Panc1 (cell line): Measurements from ENCODE around the gene SHROOM2. TPM values are rescaled to one million over a fixed set of nuclear protein-coding genes. Genes with fewer than 3 reads are reported as not detected.

Source experiments
- ATAC-seq: fragments of 200-7000 bp; cut with Tn5 transposase; 2 replicates; pipeline ENCODE4 v1.9.1; 2020; ENCODE audit warnings: mild to moderate bottlenecking, moderate library complexity
- BruUV-seq: library from RNA; stranded (reverse); fragments of 400-500 nt; replicated peaks from 2 replicates; lab custom pipeline; 2021; lab: Mats Ljungman, UMichigan
- CTCF ChIA-PET: fragments of 300-600 bp; sonication (Branson Sonifier 250); formaldehyde crosslinking; loops from one replicate; lab custom pipeline; 2022; ENCODE audit warnings: antibody characterized with exemption; lab: Charles Lee
- POLR2A ChIA-PET: fragments of 300-600 bp; sonication (Branson Sonifier 250); formaldehyde crosslinking; loops from one replicate; lab custom pipeline; 2022; ENCODE audit warnings: antibody characterized with exemption; lab: Charles Lee
- DNase-seq: peaks from one replicate; pipeline ENCODE4 v3.0.0-alpha.2; 2010; ENCODE audit warnings: low read depth, low spot score
- H3K27ac ChIP-seq: 2 replicates; pipeline ENCODE4 v1.5.1; 2011; ENCODE audit warnings: mild to moderate bottlenecking, low read length, inconsistent platforms
- H3K27me3 ChIP-seq: fragments of 200-500 bp; sonication (Bioruptor generic); 2 replicates; pipeline ENCODE4 v1.6.0; 2014; ENCODE audit warnings: low read length, inconsistent platforms; ENCODE audit not compliant: control insufficient read depth, insufficient read depth
- H3K36me3 ChIP-seq: fragments of 200-500 bp; sonication (Bioruptor generic); 2 replicates; pipeline ENCODE4 v1.5.1; 2014; ENCODE audit warnings: inconsistent platforms, mild to moderate bottlenecking, low read length, moderate library complexity; ENCODE audit not compliant: control insufficient read depth, insufficient read depth
- H3K4me1 ChIP-seq: 2 replicates; pipeline ENCODE4 v1.5.1; 2011; ENCODE audit warnings: inconsistent platforms, mild to moderate bottlenecking, low read length, moderate library complexity; ENCODE audit not compliant: control insufficient read depth, insufficient read depth
- H3K4me3 ChIP-seq, 2 experiments: 2 replicates each; pipeline ENCODE4 v1.5.1; 2011 to 2012; ENCODE audit warnings: low read depth in 2 of 2, low read length in 2 of 2, mild to moderate bottlenecking in 2 of 2, inconsistent platforms in 1 of 2, moderate library complexity in 1 of 2
- H3K9me3 ChIP-seq: fragments of 200-500 bp; sonication (Bioruptor generic); 2 replicates; pipeline ENCODE4 v1.5.1; 2014; ENCODE audit warnings: low read depth, mild to moderate bottlenecking, inconsistent platforms, low read length, moderate library complexity; ENCODE audit not compliant: control insufficient read depth, insufficient read depth
- POLR2AphosphoS5 ChIP-seq: IDR thresholded peaks from 2 replicates; pipeline ENCODE4 v1.6.1; 2012; ENCODE audit warnings: mild to moderate bottlenecking, low read depth, low read length, moderate library complexity
- SIN3A ChIP-seq: IDR thresholded peaks from 2 replicates; pipeline ENCODE4 v1.6.1; 2012; ENCODE audit warnings: low read depth, mild to moderate bottlenecking, low read length, moderate library complexity, borderline replicate concordance; ENCODE audit not compliant: insufficient read depth
- TCF7L2 ChIP-seq: IDR thresholded peaks from 2 replicates; pipeline ENCODE4 v1.6.1; 2011; ENCODE audit warnings: mild to moderate bottlenecking, low read depth, low read length, inconsistent platforms
- in situ Hi-C: cut with HindIII; loops from 2 replicates; pipeline ENCODE4 v1.10.0; 2016; ENCODE audit warnings: low sequenced_read_pairs, low pct_unique_long_range_greater_than_20kb
- intact Hi-C: fragments of 100-400 bp; cut with micrococcal nuclease; formaldehyde crosslinking; loops from one replicate; pipeline ENCODE4 v1.10.0; 2022; ENCODE audit not compliant: unreplicated experiment
- total RNA-seq: library from RNA; stranded (reverse); gene quantifications from one replicate; pipeline ENCODE4 v1.2.1, GENCODE V29; 2021; ENCODE audit not compliant: unreplicated experiment
- TF ChIP-seq, protein P1 (sequence below): fragments of 450-650 bp; IDR thresholded peaks from 2 replicates; pipeline ENCODE4 v1.5.1; 2017; ENCODE audit warnings: mild to moderate bottlenecking
- TF ChIP-seq, protein P2 (sequence below), 2 experiments: IDR thresholded peaks; 2 replicates each; pipeline ENCODE4 v1.6.1; 2011 to 2012; ENCODE audit warnings: low read depth in 2 of 2, control low read depth in 1 of 2, low read length in 1 of 2, mild to moderate bottlenecking in 1 of 2, moderate library complexity in 1 of 2; ENCODE audit not compliant: insufficient read depth in 1 of 2

Gene SHROOM2
- total RNA-seq, 1 experiment from 2014 or later = 0.72 TPM

DNA sequence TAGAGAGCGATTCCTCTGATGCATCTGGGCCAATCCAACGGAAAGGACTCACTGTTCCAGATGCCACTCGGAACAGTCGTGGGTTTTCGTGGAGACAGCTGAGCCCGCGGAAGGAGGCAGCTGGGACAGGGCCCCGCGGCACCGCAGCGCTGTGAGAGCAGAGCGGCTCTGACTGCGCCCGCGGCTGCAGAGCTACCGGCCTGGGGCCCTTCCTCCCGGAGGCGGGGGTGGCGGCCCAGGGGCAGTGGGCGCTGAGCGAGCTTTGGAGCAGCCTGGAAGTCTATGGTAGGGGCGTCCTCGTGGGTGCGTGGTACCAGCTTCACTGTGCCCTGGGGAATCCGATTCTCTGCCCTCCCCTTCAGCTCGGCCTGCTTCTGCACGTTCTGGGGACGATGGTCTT, 205.8 kb downstream of the SHROOM2 start:
- TF ChIP-seq POLR2AphosphoS5 (no peak), TCF7L2 (no peak), SIN3A (no peak)
- TF ChIP-seq, protein P1, sequence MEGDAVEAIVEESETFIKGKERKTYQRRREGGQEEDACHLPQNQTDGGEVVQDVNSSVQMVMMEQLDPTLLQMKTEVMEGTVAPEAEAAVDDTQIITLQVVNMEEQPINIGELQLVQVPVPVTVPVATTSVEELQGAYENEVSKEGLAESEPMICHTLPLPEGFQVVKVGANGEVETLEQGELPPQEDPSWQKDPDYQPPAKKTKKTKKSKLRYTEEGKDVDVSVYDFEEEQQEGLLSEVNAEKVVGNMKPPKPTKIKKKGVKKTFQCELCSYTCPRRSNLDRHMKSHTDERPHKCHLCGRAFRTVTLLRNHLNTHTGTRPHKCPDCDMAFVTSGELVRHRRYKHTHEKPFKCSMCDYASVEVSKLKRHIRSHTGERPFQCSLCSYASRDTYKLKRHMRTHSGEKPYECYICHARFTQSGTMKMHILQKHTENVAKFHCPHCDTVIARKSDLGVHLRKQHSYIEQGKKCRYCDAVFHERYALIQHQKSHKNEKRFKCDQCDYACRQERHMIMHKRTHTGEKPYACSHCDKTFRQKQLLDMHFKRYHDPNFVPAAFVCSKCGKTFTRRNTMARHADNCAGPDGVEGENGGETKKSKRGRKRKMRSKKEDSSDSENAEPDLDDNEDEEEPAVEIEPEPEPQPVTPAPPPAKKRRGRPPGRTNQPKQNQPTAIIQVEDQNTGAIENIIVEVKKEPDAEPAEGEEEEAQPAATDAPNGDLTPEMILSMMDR = no peak
- TF ChIP-seq, protein P2, sequence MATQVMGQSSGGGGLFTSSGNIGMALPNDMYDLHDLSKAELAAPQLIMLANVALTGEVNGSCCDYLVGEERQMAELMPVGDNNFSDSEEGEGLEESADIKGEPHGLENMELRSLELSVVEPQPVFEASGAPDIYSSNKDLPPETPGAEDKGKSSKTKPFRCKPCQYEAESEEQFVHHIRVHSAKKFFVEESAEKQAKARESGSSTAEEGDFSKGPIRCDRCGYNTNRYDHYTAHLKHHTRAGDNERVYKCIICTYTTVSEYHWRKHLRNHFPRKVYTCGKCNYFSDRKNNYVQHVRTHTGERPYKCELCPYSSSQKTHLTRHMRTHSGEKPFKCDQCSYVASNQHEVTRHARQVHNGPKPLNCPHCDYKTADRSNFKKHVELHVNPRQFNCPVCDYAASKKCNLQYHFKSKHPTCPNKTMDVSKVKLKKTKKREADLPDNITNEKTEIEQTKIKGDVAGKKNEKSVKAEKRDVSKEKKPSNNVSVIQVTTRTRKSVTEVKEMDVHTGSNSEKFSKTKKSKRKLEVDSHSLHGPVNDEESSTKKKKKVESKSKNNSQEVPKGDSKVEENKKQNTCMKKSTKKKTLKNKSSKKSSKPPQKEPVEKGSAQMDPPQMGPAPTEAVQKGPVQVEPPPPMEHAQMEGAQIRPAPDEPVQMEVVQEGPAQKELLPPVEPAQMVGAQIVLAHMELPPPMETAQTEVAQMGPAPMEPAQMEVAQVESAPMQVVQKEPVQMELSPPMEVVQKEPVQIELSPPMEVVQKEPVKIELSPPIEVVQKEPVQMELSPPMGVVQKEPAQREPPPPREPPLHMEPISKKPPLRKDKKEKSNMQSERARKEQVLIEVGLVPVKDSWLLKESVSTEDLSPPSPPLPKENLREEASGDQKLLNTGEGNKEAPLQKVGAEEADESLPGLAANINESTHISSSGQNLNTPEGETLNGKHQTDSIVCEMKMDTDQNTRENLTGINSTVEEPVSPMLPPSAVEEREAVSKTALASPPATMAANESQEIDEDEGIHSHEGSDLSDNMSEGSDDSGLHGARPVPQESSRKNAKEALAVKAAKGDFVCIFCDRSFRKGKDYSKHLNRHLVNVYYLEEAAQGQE (IDR thresholded peaks at IDR 0.05; ENCODE audit: insufficient read depth in 1 of 2, low read depth in 2 of 2, low read length in 1 of 2) = no peak
- ATAC-seq (no peak), DNase-seq (no peak)
- Histone ChIP-seq H3K36me3 (no peaks in the 10 kb centered on the region), H3K9me3 (no peaks in the 10 kb centered on the region), H3K4me1 (no peaks in the 10 kb centered on the region), H3K27me3 (no peaks in the 10 kb centered on the region), H3K4me3 (no peak overlapping the region), H3K27ac (no peak overlapping the region)
- in situ Hi-C loops = no loop called here
- BruUV-seq = no TSS peak
- intact Hi-C loops = no loop called here
- POLR2A ChIA-PET = no interaction called here
- CTCF ChIA-PET = no interaction called here

DNA sequence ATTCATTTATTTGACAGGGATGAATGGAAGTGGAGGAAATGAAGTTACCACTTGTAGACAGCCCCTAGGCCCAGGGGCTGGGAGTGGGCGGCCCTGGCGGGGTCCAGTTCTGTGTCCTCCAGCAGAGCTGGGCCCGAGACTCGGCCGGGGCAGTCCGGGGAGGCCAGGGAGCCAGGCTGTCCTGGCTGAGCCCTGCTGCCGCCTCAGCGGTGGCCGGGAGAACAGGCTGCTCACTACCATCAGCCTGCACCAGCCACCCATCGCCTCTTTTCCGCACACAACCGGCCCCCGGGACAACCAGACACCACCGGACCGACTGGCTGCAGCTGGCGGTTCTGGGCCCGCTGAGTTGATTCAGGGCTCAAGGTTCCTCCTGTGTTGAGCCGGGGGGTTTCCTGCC, 206.5 kb downstream of the SHROOM2 start:
- in situ Hi-C loops = no loop called here
- POLR2A ChIA-PET = no interaction called here

More for the DNA sequence above, 206.5 kb downstream of the SHROOM2 start:
- no peak for DNase-seq
- Histone ChIP-seq H3K27me3 (no peaks in the 10 kb centered on the region), H3K9me3 (no peaks in the 10 kb centered on the region), H3K4me1 (no peaks in the 10 kb centered on the region), H3K4me3 (no peak overlapping the region), H3K36me3 (no peaks in the 10 kb centered on the region), H3K27ac (no peak overlapping the region)
- intact Hi-C loops = no loop called here
- ATAC-seq = no peak
- CTCF ChIA-PET = no interaction called here
- BruUV-seq = no TSS peak
- TF ChIP-seq, protein P1 = no peak
- TF ChIP-seq, protein P2 (IDR thresholded peaks at IDR 0.05; ENCODE audit: insufficient read depth in 1 of 2, low read depth in 2 of 2, low read length in 1 of 2) = no peak
- TF ChIP-seq SIN3A (no peak), TCF7L2 (no peak), POLR2AphosphoS5 (no peak)
